Erythroblast (primary cell): ENCODE measurements around the gene SBK1.

Source experiments
- GATA1 ChIP-seq: IDR thresholded peaks from 2 replicates; pipeline ENCODE4 v1.6.1; 2011; ENCODE audit warnings: low read depth, mild to moderate bottlenecking, control low read depth, low read length, moderate library complexity
- POLR2A ChIP-seq: IDR thresholded peaks from 2 replicates; pipeline ENCODE4 v1.6.1; 2011; ENCODE audit warnings: mild to moderate bottlenecking, low read length

DNA sequence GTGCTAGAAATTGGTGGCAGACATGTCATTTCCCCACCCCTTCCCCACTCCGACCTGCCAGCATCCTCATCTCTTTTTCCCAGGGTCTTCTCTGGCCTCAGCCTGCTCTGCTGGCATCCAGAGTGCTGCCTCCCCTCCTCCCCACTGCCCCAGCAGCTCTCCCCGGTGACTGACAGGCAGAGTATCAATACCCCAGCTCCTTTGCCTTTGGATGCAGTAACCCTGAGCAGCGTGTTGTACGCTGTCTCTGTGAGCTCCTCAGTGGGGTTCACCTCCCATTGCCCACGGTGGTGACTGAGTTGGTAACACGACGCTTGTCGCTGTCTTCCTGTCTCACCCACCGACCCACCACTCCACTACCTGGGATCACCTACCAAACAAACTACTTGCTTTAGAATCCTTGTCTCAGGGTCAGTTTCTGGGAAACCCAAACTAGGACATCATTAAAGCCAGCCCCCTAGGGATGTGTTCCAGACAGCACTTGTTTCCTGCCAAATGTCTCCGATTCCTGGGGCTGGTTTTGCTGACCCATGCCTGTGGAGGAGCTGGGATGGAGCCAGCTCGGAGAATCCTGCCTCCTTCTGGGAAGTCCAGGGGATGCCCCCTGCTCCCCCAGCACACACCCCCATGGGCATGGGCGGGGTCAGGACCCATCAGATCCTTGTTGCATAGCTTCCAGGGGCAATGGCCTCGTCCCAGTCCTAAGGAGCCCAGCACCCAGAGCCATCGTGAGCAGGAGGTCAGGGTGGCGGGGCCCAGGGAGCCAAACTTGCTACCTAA, 8.3 kb upstream of the SBK1 start:
- no peak for TF ChIP-seq POLR2A
- TF ChIP-seq GATA1 = no peak
